Measurements from ENCODE around the gene PNPLA8. TPM values are rescaled to one million over a fixed set of nuclear protein-coding genes. Genes with fewer than 3 reads are reported as not detected.

PNPLA8 gene
- total RNA-seq, 1 experiment from 2014 or later = 6.9 TPM

DNA sequence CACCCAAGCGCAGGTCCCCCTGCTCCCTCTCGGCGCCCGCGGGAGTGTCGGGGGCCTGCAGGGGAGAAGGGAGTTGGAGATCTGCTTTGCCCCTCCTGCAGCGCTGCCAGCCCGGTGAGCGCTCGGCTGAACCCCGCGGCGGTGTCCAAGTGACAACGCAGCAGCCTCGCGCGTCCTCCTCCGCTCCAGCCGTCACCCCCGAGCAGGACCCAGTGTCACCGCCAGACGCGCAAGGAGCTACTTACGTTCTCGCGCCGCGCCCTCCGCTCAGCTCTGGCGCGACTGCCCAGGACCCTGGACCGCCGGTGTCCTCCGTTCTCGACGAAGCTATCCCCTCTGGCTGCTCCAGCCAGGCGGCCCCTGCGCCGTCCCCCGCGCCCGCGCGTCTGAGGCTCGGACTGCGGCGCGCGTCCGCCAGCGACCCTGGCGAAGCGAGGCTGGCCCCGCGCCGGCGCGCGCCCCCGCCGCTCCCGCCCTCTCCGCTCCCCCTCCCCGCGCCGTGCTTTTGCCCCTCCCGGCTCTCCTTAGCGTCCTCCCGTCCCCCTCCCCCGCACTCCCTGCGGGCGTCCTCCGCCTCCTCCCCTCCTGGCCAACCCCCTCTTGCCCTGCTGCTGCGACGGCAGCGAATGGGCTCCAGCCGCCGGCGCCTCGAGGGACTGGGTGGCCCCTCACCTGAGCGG lies 69.8 kb downstream of the PNPLA8 start, which contains the start of gene NRCAM:
Gene NRCAM (minus strand): TSS at position 439 of the 680 bp plus-strand sequence. CDS start 216,372 bp downstream, outside the sequence.
- H3K4me1 Mint-ChIP-seq (ENCODE audit: low read depth, unreplicated experiment) = peaks cover 15% of the 10 kb centered on the region
- DNase-seq = peak; percentile 64
- no peak within 1 kb of the TSS for H3K27ac Mint-ChIP-seq (ENCODE audit: unreplicated experiment)
- H3K4me3 Mint-ChIP-seq (ENCODE audit: low read depth, unreplicated experiment) = peak within 1 kb of the TSS; percentile 77
- H3K9me3 Mint-ChIP-seq (ENCODE audit: low read depth, unreplicated experiment) = no peaks in the 10 kb centered on the region
- peaks cover 20% of the 10 kb centered on the region for H3K27me3 Mint-ChIP-seq (ENCODE audit: unreplicated experiment)
- H3K36me3 Mint-ChIP-seq (ENCODE audit: insufficient read depth, unreplicated experiment) = peaks cover 16% of the 10 kb centered on the region
- intact Hi-C loops (cut with micrococcal nuclease; ENCODE audit: unreplicated experiment) = no loop called here
- BruUV-seq (replicated peaks) = no TSS peak
- TF ChIP-seq, protein P1, sequence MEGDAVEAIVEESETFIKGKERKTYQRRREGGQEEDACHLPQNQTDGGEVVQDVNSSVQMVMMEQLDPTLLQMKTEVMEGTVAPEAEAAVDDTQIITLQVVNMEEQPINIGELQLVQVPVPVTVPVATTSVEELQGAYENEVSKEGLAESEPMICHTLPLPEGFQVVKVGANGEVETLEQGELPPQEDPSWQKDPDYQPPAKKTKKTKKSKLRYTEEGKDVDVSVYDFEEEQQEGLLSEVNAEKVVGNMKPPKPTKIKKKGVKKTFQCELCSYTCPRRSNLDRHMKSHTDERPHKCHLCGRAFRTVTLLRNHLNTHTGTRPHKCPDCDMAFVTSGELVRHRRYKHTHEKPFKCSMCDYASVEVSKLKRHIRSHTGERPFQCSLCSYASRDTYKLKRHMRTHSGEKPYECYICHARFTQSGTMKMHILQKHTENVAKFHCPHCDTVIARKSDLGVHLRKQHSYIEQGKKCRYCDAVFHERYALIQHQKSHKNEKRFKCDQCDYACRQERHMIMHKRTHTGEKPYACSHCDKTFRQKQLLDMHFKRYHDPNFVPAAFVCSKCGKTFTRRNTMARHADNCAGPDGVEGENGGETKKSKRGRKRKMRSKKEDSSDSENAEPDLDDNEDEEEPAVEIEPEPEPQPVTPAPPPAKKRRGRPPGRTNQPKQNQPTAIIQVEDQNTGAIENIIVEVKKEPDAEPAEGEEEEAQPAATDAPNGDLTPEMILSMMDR (IDR thresholded peaks at IDR 0.05; ENCODE audit: unreplicated experiment) = no peak
- CTCF ChIA-PET = no interaction called here

DNA sequence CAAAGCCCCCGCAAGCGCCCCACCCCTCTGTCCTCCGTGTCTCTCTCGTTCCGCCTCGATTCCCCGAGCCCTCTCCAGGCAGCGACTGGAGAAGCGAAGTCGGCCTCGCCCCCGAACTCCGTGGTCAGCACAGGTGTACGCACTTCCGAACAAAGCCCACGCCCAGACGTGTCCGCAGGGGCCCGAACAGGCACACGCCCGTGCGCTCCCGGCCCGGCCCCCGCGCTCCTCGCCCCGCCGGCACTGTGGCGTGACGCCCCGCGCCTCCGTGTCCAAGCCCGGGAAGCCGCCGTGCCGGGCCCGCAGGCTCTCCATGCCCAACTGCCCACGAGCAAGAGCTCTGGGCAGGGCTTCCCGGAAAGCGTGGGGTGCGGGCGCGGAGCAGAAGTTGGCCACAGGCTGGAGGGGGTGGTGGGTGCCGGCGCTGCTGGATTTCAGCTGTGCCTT lies 70.4 kb downstream of the PNPLA8 start:
- TF ChIP-seq, protein P1 (IDR thresholded peaks at IDR 0.05; ENCODE audit: unreplicated experiment) = no peak
- no peaks in the 10 kb centered on the region for H3K9me3 Mint-ChIP-seq (ENCODE audit: low read depth, unreplicated experiment)
- BruUV-seq (replicated peaks) = no TSS peak
- peaks cover 16% of the 10 kb centered on the region for H3K36me3 Mint-ChIP-seq (ENCODE audit: insufficient read depth, unreplicated experiment)
- intact Hi-C loops (cut with micrococcal nuclease; ENCODE audit: unreplicated experiment) = no loop called here
- peak; percentile 8 for DNase-seq
- no peak overlapping the region for H3K27ac Mint-ChIP-seq (ENCODE audit: unreplicated experiment)
- peaks cover 15% of the 10 kb centered on the region for H3K4me1 Mint-ChIP-seq (ENCODE audit: low read depth, unreplicated experiment)
- peak overlapping the region; percentile 77 for H3K4me3 Mint-ChIP-seq (ENCODE audit: low read depth, unreplicated experiment)
- CTCF ChIA-PET = no interaction called here
- peaks cover 20% of the 10 kb centered on the region for H3K27me3 Mint-ChIP-seq (ENCODE audit: unreplicated experiment)

DNA sequence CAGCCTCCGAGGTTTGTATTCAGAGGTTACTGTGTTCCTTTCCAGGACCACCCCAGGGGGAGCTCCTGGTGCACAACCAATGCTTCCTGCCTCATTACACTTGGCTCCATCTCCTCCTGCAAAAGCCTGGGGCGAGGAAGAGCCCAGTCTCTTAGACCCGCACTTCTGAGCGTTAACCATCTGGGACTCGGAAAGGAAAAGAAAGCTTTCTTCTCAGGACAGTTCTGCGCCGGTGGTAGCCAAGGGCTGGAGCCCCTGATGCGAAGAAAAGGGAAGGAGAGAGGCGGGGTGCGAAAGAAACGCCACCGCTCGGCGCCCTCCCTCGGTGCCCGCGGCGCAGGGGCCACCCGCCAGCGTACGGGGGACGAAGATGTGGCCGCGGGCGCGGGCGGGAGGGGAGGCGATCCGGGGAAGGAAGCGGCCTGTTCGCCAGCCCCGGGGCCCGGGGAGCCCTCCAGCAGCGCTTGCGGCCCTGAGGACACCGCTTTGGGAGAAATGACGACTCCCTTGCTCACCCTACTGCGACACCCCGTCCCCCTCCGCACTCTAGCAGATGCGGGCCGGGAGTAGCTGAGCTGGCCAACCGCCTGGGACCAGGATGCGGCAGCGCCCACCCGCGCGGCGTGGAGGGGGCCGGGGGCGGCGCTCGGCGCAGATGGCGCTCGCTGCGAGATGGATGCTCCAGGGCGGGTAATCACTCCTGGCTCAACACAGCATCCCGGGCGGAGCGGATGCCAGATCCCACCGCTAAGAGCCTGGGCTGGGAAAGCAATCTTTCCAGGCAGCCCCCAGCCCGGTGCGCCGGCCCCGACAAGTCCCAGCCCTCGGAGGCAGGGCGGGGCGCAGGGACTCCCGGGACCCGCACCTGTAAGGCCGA lies 71.0 kb downstream of the PNPLA8 start:
- Mint-ChIP-seq H3K9me3 (ENCODE audit: low read depth, unreplicated experiment) (no peaks in the 10 kb centered on the region), H3K36me3 (ENCODE audit: insufficient read depth, unreplicated experiment) (peaks cover 16% of the 10 kb centered on the region), H3K27me3 (ENCODE audit: unreplicated experiment) (peaks cover 20% of the 10 kb centered on the region), H3K27ac (ENCODE audit: unreplicated experiment) (no peak overlapping the region), H3K4me1 (ENCODE audit: low read depth, unreplicated experiment) (peaks cover 15% of the 10 kb centered on the region), H3K4me3 (ENCODE audit: low read depth, unreplicated experiment) (peak overlapping the region; percentile 77)
- intact Hi-C loops (cut with micrococcal nuclease; ENCODE audit: unreplicated experiment) = no loop called here
- peak; percentile 6 for DNase-seq
- CTCF ChIA-PET = no interaction called here
- TF ChIP-seq, protein P1 (IDR thresholded peaks at IDR 0.05; ENCODE audit: unreplicated experiment) = no peak
- no TSS peak for BruUV-seq (replicated peaks)

DNA sequence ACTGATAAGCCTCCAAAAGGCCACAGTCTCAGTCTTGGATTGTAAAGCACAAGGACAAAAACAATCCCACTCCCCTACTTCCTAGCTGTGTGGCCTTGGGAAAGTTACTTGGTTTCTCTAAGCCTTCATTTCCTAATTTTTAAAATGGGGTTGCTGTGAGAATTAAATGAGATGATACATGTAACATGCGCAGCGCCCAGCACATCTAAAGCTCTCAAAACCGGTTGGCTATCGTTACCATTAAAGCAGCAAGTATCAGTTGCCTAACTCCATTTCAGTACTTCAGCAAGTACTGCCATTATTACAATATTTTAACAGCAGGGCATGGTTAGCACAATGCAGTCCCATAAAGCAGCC lies 71.6 kb downstream of the PNPLA8 start:
- H3K4me1 Mint-ChIP-seq (ENCODE audit: low read depth, unreplicated experiment) = peaks cover 15% of the 10 kb centered on the region
- peak overlapping the region; percentile 77 for H3K4me3 Mint-ChIP-seq (ENCODE audit: low read depth, unreplicated experiment)
- DNase-seq = no peak
- intact Hi-C loops (cut with micrococcal nuclease; ENCODE audit: unreplicated experiment) = no loop called here
- TF ChIP-seq, protein P1 (IDR thresholded peaks at IDR 0.05; ENCODE audit: unreplicated experiment) = no peak
- H3K27ac Mint-ChIP-seq (ENCODE audit: unreplicated experiment) = no peak overlapping the region
- H3K9me3 Mint-ChIP-seq (ENCODE audit: low read depth, unreplicated experiment) = no peaks in the 10 kb centered on the region
- H3K27me3 Mint-ChIP-seq (ENCODE audit: unreplicated experiment) = peaks cover 20% of the 10 kb centered on the region
- CTCF ChIA-PET = no interaction called here
- no TSS peak for BruUV-seq (replicated peaks)
- peaks cover 16% of the 10 kb centered on the region for H3K36me3 Mint-ChIP-seq (ENCODE audit: insufficient read depth, unreplicated experiment)

Data from Calu3 (cell line).